Stimulated activated CD8-positive, alpha-beta memory T cell treated with anti-CD3 and anti-CD28 coated beads, Interleukin-4, amount 100 ng/mL, for 24 hours (primary cell): Measurements from ENCODE around the gene UQCR10.

Experiments used
- DNase-seq: peaks from one replicate; pipeline ENCODE4 v3.0.0-alpha.2; 2020; ENCODE audit warnings: low read depth

Gene UQCR10

DNA sequence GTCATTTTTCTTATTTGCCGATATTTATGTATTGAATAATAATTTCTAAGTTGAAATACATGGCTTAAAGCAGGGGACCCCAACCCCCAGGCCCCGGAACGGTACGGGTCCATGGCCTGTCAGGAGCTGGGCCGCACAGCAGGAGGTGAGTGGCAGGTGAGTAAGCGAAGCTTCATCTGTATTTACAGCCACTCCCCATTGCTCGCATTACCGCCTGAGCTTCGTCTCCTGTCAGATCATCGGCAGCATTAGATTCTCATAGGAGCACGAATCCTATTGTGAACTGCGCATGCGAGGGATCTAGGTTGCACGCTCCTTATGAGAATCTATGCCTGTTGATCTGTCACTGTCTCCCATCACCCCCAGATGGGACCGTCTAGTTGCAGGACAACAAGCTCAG, 4.9 kb upstream of the UQCR10 start:
- DNase-seq, result no peak

DNA sequence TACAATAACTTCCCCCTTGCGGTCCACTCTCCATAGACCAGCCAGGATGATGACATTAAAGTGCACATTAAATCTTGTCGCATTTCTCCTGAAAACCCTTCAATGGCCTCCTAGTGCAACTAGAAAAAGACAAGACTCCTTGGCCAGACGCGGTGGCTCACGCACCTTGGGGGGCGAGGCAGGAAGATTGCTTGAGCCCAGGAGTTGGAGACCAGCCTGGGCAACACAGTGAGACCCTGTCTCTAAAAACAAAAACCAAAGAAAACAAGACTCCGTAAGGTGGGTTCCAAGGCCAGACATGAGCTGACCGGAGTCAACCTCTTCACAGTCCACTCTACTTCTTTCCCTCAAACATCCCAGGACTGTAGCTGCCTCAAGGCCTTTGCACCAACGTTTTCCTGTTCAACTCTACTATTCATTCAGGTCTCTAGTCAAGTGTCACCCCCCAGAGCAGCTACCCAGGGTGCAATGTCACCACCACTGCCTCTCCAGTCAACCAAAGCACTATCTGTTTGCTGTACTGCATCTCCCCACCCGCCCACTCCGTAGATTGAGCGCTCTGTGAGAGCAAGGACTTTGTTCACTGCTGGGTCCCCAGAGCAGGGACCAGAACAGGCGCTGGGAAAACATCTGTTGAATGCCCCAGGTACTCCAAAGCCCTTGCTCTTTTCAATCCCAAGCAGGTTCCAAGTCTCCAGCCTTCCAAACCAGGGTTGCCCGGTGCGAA, 1.1 kb upstream of the UQCR10 start:
- no peak for DNase-seq

DNA sequence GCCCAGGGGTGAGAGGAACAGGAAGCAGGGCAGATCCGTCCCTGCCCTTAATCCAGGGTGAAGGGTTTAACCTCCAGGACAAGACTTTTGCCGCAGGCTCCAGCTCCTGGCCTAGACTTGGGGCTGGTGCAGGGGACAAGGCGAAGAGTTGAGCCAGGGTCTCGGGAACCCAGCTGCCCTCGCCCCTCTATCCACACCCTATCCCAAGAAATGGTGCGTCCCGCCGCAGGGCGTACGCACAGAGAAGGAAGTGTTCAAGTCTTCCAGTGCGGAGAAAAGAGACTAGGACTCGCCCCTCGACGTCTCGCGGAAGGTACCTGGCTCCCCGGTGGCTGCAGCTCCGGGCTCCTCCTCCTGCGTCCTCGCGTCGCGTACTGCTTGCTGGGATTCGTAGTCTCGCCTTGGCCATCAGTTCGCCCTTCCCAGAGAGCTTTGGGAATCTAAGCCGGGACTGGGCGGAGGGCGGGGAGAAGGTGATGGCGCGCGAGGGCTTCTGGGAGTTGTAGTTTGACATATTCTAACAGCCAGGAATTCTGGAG, 468 bp upstream of the UQCR10 start, which contains the start of gene ZMAT5:
ZMAT5 (minus strand) TSS at position 376 of the 539 bp plus-strand sequence. CDS start 18,463 bp downstream, outside the sequence.
- peak; percentile 84 for DNase-seq

DNA sequence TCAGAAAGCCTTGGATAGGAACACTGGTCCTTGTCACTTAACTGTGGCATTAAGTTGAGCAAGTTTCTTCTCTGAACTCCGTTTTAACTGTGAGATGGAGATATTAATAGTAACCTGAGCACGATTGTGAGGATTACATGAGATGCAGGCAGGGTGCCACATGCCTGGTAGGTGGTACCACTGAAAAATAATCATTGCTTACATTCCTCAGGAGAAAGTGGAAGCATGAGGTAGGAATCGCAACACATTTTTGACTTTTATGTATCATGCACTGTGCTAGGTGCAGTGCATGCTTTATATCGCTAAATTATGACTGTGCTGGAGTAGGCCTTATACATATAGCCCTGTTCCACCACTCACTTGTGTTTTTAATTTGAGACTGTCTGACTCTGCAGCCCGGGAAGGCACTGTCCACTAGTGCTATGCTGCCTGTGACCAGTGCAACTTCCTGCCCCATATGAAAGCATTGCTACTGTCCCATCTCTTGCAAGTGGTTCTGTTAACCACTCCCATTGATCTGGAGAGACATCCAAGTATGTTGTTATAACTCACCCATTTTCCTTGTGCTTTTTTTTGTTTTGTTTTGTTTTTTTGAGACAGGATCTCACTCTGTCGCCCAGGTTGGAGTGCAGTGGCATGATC, 1.0 kb downstream of the UQCR10 start:
- no peak for DNase-seq

DNA sequence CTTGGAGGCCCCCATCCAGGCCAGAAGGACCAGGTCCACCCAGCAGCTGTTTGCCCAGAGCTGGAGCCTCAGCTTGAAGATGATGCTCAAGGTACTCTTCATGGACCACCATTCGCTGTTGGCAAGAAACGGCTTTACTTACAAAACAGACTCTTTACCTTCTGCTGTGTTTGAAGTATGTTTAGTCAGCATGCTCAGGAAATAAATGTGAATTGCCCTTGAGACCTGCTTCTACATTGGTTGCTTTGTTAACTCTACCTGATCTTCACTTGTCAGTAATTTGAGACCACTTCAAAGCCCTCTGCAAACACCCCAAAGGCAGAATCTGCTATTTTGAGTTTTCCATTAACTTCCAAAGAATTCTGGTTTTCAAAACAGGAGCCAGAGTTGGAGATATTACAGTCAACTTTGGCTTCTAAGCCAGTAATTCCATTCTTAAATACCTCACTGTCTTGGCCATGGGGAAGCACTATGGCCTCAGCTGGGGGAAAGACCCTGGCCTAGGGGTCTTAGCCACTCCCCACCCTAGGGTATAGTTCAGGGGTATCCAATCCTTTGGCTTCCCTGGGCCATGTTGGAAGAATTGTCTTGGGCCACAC, 2.7 kb downstream of the UQCR10 start:
- no peak for DNase-seq

DNA sequence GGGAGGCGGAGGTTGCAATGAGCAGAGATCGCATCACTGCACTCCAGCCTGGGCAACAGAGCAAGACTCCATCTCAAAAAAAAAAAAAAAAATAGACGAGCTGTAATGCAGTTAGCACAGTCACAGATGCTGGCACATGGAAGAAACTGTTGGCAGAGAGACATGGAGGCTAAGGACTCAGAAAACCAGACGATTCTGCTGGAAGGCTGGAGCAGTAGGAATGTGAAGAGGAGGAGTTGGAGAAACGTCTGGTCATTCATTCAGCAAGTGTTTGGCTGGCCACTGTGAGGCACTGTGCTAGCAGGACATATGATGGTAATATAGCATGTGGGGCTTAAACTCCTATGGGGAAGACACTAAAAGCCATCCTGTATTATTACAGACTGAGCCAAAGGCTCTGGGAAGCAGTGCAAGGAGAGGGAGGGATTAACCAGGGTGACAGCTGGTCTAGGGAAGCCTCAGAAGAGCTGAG, 5.0 kb downstream of the UQCR10 start:
- no peak for DNase-seq

DNA sequence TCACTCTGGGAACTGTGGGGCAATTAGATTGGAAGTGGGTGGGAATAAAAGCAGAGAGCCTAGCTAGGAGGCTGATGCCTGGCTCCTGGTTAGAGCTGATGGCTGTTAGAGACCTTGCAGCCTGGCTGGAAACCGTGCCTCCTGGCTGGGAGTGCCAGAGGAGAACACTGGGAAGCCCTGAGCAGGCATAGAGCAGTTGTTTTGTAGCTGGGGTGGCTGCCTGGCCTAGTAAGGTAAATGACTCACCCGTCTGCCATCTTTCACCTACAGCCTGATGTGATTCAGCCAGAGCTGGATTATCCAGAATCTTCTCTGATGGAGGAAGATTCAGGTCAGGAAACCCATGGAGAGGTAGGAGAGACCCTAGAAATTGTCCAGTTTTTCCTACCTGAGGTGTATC, 6.1 kb downstream of the UQCR10 start:
- no peak for DNase-seq

DNA sequence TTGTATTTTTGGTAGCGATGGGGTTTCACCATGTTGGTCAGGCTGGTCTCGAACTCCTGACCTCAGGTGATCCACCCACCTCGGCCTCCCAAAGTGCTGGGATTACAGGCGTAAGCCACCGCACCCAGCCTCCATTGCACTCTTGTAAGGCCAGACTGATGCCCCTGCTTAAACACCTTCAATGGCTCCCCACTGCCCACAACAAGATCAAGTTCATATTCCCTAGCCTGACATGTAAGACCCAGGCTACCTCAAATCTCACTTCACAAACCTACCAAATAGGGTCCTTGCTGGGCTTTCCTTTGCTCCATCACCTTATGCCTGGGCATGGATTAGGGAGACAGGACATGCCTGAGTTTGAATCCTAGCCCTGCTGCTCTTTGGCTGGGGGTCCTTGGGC, 13.1 kb downstream of the UQCR10 start:
- DNase-seq, result no peak

DNA sequence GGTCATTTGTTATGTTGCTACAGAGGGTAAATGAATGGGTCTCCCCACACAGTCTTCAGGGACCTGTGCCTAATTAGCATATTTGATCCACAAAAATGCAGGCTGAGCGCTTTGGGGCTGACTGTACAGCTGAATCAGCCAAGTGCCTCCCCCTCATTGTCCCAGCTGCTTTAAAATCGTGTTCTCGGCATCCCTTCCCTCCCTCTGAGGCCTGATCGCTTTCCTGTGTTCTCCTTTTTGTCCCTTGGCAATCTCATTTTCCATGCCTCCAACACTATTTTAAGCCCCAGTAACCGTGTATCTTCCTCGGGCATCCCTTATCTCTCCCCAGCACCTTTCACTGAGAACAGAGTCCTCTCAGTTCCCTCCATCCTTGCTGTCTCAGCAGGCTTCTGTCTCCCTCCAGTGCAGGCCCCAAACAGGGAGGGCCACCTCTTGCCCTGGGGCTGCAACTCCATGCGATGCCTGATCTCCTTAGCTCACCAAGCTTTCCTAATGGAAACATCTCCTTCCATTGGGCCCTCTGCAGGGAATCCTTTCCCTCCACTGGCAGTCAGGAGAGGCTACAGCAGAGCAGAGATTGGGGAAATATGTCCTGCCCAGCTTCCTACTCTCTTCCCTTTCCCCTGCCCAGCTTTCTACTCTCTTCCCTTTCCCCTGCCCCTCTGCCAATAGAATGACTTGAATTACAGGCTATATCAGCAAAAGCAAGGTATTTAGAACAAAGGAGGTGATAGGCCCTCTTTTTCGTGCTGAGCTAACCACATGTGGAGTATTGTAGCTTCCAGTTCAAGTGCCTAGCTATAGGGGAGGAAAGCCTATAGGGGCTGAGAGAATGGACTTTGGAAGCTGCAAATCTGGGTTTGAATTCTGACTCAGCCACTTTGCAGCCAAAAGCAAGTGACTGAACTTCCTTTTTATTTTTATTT, 13.8 kb downstream of the UQCR10 start:
- no peak for DNase-seq

DNA sequence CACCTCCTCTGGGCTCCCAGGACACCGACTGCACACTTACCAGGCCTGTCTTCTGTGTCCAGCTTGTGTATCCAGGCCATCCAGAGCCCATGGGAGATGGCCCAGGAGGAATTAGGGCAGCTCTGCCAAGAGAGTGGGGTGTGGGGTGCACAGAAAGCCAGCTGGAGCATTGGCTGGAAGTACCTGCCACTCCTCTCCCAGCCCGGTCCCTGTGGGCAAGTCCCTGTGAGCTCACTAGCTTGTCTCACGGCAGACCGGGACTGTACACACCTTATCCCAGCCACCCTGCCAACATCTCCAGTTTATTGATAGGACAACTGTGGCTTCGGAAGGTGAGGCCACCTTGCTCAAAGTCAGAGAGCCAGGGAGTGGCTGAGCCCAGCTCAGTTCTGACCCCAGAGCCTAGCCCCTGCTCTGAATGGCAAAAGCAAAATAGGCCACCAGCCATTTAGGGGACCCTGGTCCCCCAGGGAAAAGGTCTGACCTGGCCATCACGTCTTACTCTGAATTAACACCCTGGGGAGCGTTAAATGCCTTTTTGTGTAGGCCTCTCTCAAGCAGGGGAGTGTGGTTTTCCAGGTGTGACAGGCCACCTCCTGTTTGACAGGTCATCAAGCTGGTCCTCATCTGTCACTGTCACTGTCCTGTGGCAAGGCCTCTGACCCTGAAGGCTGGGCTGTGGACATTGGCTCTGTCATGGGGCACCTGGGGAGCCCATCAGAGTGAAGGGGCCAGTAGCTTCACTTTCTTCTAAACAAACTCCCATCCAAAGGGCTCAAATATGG, 15.1 kb downstream of the UQCR10 start:
- DNase-seq, result no peak

DNA sequence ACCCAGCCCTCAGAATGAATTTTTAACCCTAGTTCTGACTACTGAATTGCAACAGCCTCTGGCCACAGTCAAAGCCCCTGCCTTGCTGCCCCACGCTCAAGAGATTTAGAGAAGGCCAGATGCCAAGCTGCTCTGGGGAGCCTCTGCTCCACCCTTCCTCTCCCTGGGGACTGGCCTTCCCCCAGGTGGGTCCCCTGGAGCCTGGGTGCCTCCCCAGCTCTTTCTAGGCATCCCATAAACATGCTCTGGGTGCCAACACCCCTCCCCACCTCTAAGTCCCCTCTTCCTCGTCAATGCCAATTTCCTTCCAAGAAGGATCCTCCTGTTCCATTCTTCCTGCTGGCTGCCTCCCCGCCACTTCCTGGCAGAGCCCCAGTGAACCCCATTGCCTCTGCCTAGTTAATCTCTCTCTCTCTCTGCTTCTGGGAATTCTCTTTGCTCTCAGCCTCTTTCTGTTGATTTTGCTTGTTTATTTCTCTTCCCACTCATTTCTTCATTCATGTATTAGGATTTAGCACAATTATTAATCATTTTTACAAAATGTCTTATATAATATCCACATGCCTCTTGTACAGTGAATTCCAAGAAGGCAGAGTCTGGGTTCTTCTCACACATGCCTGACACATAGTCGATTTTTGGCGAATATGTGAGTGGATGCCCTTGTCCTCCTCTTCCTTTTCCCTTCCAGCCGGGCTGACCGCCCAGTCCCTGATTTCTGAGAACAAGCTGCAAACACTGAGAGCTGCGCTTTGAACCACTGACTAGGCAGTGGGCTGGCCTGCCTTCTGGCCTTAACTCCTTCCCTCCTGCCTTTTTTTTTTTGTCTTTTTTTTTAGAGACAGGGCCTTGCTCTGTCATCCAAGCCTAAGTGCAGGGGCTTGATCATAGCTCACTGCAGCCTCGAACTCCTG, 17.5 kb downstream of the UQCR10 start:
- no peak for DNase-seq

DNA sequence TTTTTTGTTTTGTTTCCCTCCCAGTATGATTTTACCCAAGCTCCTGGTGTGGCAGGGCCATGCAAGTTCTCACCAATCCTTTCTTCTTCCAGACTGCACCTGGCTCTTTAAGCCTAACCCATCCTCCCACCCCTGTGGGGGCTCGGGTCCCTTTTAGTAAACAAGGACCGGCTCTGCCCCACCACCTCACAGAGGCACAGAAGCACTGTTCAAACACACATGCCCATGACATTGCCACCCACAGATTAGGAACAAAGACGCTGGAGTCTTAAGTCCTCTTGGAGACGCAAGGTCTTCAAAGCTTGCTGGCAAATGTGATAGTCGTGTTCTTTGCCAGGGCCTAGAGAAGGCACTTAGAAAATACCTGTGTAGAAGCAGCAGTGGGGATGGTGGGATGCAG, 18.9 kb downstream of the UQCR10 start:
- DNase-seq, result no peak

DNA sequence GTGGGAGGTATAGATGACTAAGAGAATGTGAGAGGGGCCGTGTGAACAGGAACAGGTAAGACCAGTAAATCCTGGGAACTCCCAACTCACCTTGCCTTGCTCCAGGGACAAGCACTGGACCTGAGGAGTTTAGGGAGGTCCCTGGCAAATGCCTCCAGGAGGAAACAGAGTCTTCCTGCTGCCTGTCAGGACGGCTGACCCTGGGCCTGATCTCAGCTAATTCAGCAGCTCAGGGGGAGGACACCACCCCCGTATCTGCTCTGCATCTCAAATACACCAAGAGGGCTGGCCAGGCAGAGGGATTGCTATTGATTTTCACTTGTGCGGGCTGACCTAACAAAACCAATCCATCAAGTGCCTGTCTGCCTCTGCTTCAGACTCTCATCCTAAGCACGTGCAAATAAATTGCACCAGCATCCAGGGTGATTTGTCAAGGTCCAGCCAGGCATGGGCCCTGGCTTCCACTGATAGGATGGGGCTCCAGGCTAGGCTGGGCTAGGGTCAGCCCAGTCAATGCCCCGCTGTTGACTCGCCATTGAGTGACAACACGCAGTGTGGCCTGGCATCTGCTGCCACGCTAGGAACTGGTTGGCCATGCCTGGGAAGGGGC, 20.3 kb downstream of the UQCR10 start:
- no peak for DNase-seq

DNA sequence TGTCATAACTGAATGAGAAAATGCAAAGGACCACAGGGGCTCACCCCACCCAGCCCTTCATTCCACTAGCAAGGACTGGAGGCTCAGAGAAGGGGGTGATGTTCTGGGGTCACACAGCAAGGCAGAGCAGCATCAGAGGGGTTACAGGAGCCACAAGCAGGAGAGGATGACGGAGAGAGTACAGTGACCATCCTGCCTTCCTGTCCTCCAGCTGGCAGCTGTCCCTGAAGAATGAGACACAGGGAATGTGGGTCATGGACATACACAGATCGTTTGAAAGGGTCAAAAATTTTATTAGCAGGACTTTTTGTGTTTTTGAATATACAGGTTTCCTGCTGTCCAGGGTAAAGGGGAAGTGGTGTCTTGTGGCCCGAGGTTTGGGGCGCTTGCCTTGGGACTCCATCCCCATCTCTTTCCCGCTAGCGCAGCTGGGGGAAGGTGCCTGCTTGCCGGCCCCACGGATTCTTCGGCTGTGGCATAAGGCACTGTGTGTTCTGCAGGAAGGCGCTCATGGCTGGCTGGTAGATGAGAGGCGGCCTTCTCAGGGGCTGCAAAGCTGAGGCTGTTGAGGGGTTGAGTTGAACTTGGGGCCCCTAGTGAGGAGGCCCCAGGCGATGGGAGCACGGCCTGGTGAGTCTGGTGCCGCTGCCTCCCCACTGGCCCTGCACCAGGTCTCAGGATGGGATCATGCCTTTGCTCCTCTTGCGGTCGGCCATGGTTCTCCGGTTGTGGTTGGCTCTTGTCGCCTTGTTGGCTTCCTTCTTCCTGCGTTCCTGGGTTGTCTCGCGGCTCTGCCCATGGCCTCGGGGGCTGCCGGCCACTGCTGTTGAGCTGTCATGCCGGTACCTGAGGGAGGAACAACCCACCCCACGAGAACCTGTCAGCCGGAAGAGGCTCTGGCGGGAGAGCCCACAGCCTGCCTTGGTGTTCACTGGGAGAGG, 21.4 kb downstream of the UQCR10 start:
- no peak for DNase-seq

DNA sequence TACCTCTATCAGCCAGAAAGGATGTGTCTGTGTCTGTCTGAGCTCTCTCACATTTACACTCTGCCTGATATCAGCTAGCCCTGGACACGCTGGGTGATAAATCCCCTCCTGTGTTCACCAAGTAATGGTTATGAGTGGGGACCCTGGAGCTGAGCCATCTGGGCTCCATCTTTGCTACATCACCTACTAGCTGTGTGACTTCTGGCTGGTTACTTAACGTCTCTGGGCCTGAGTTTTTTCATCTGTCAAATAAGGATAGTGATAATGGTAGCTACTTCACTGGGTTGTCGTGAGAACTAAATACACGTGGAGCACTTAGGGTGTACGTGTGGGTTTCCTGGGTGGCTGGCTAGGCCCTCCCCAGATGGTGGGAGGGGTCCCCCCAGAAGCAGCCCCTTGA, 22.9 kb downstream of the UQCR10 start:
- DNase-seq, result no peak

DNA sequence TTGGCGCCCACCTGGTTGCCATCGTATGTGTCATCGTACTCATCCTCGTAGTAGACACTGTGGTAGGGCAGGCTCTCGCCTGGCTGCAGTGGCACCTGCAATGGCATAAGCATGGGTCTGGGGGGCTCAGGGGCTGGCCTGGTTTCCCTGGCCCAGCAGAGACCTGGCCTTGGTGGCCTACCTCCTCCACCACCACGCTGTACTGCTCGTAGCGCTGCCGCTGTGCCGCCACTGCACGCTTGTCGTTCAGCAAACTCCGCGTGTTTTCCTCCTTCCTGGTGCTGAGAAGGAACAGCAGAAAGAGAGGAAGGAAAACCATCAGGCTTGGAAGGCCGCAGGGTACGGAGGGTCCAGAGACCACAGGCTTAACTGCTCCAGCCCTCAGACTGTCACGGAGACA, 26.2 kb downstream of the UQCR10 start:
- DNase-seq, result no peak

DNA sequence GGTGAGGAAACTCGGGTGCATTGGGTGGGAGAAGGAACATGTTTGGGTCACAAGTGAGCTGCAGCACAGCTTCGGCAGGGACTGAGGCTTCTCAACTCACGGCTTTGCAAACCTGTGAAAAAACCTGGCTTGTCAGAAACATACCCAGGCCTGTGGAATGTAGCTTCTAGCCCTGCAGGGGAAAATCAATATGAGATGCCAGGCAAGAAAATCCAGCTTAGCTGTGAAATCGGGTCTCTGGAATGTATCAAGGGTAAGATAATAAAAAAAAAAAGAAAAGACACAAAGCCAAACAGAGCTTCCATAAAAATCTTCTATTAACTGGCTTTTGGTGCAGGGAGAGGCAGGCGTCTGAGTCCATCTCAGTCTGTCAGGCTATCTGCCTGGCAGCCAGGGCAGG, 28.5 kb downstream of the UQCR10 start:
- DNase-seq, result no peak

DNA sequence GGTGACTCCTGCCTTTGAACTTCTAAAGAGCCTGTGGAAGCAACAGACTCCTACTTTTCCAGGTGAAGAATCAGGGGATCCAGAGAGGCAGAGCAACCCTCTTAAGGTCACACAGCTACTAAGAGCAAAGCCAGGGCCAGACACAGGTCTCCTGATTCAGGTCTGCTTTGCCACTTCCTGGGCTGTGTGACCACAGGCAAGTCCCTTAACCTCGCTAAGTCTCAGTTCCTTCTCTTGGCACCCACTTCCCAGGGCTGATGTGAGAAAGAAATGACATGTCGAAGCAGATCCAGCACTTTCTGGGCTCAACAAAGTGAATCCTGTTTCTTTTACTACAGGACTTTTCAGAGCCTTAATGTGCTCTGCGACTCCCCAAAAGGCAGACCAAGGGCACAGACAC, 30.2 kb downstream of the UQCR10 start:
- DNase-seq, result no peak
